ENCODE measurements around the gene SLC7A4.

Gene SLC7A4

DNA sequence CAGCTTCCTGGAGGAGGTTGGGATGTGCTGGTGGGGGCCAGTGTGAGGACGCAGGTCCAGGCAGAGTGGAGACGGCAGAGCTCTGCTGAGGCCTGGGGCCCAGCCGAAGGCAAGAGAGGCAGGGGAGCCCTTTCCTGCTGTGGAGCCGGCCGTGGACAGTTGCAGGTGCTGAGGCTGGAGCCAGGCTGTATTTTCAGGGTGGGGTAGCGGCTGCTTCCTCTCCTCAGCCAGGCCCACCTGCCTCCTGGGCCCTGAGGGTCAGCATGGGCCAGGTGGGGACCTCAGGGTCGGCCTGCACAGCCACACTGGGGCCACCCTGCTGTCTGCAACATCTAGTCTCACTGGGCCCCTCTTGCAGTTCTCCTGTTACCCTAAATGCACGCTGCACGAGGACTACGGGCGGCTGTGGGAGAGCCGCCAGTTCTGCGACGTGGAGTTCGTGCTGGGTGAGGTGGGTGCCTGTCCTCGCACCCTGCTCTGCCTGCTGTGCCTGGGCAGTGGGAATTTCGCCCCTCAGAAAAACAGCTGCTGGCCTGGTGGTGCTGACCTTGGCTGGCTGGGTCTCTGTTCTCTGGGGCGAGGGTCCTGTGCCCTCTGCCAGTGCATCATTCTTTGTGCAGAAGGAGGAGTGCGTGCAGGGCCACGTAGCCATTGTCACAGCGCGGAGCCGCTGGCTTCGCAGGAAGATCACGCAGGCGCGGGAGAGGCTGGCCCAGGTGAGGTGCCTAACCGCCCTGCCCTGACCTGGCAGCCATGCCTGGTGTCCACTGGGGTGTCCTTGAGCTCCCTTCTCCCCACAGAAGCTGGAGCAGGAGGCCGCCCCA is 38.8 kb downstream of the SLC7A4 start:
- Histone ChIP-seq H2AFZ (ENCODE audit: low read length) (no peak overlapping the region), H3K4me3 (ENCODE audit: low read length) (no peak overlapping the region), H3K4me2 (ENCODE audit: low read depth, low read length) (no peak overlapping the region), H3K27ac (ENCODE audit: low read length) (no peak overlapping the region), H3K36me3 (replicated peaks; ENCODE audit: insufficient read depth, low read length) (no peaks in the 10 kb centered on the region), H3K9ac (ENCODE audit: low read length) (no peak overlapping the region), H3K4me1 (ENCODE audit: low read length) (no peaks in the 10 kb centered on the region), H3K27me3 (replicated peaks; ENCODE audit: insufficient read depth, low read length) (no peaks in the 10 kb centered on the region), H3K79me2 (ENCODE audit: low read length) (no peaks in the 10 kb centered on the region), H4K20me1 (ENCODE audit: insufficient read depth, low read length) (no peaks in the 10 kb centered on the region), H3K9me2 (replicated peaks; ENCODE audit: insufficient read depth, low read length) (no peaks in the 10 kb centered on the region), H3F3A (ENCODE audit: insufficient read depth, low read length) (no peaks in the 10 kb centered on the region; the same call in 1 of the 2 replicates), H3K9me3 (replicated peaks; ENCODE audit: insufficient read depth, low read length) (no peaks in the 10 kb centered on the region)
- DNase-seq, result no peak
- no peak for TF ChIP-seq EZH2phosphoT487 (IDR thresholded peaks at IDR 0.05; ENCODE audit: low read length)
- no peak for TF ChIP-seq EZH2 (optimal IDR thresholded peaks at IDR 0.05; ENCODE audit: low read depth, low read length)
- no peak for TF ChIP-seq CTCF (IDR thresholded peaks at IDR 0.05; ENCODE audit: low read length)

DNA sequence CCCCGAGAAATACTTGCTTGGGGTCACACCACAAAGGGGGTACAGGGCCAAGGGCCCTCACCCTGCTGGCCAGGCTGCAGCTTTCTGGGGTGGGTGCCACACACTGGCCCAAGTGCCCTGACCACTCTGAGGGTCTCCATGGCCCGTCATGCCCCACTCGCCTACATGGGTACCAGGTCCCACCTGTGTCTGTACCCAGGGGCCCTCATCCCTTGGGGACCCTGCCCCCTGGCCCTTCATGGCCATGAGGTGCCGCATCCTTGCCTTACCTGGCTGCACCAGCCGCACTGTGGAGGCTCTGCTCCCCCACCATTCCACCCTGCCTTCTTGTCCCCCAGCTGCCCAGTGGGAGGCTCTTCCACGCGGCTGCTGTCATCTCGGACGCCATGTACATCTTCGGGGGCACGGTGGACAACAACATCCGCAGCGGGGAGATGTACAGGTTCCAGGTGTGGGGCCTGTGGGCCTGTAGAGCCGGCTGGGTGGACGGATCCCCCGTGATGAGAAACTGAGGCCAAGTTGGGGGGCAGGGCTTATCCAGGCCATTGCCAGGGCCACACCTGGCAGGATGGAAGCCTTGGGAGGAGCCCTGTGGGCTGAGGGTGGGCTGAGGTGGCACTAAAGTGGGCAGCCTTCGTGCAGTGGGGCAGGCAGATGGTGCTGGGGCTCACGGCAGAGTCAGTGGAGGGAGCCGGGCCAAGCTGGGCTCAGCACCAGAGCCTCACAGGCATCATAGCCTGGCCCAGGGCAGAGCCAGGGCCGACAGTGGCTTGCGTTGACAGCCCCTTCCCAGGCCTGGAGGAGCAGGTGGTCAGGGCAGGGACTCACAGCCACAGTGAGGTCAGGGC is 39.7 kb downstream of the SLC7A4 start:
- H3K9me3 ChIP-seq (replicated peaks; ENCODE audit: insufficient read depth, low read length), result no peaks in the 10 kb centered on the region
- H4K20me1 ChIP-seq (ENCODE audit: insufficient read depth, low read length), result no peaks in the 10 kb centered on the region
- no peaks in the 10 kb centered on the region for H3K27me3 ChIP-seq (replicated peaks; ENCODE audit: insufficient read depth, low read length)
- H3K36me3 ChIP-seq (replicated peaks; ENCODE audit: insufficient read depth, low read length), result no peaks in the 10 kb centered on the region
- no peak overlapping the region for H3K4me2 ChIP-seq (ENCODE audit: low read depth, low read length)
- H3K9me2 ChIP-seq (replicated peaks; ENCODE audit: insufficient read depth, low read length), result no peaks in the 10 kb centered on the region
- H3K79me2 ChIP-seq (ENCODE audit: low read length), result no peaks in the 10 kb centered on the region
- H2AFZ ChIP-seq (ENCODE audit: low read length), result no peak overlapping the region
- H3K9ac ChIP-seq (ENCODE audit: low read length), result no peak overlapping the region
- TF ChIP-seq EZH2 (optimal IDR thresholded peaks at IDR 0.05; ENCODE audit: low read depth, low read length) (no peak), CTCF (IDR thresholded peaks at IDR 0.05; ENCODE audit: low read length) (no peak), EZH2phosphoT487 (IDR thresholded peaks at IDR 0.05; ENCODE audit: low read length) (no peak)
- no peak overlapping the region for H3K27ac ChIP-seq (ENCODE audit: low read length)
- no peaks in the 10 kb centered on the region for H3F3A ChIP-seq (ENCODE audit: insufficient read depth, low read length)
- no peaks in the 10 kb centered on the region for H3K4me1 ChIP-seq (ENCODE audit: low read length)
- no peak overlapping the region for H3K4me3 ChIP-seq (ENCODE audit: low read length)
- DNase-seq, result no peak

GRCh38 chr22:20992056-20992442 is 40.3 kb downstream of the SLC7A4 start:
- H3K36me3 ChIP-seq (replicated peaks; ENCODE audit: insufficient read depth, low read length), result no peaks in the 10 kb centered on the region

More at GRCh38 chr22:20992056-20992442, 40.3 kb downstream of the SLC7A4 start:
- Histone ChIP-seq H3K9me3 (replicated peaks; ENCODE audit: insufficient read depth, low read length) (no peaks in the 10 kb centered on the region), H4K20me1 (ENCODE audit: insufficient read depth, low read length) (no peaks in the 10 kb centered on the region), H3K4me2 (ENCODE audit: low read depth, low read length) (no peak overlapping the region), H3K9ac (ENCODE audit: low read length) (no peak overlapping the region), H3K4me3 (ENCODE audit: low read length) (no peak overlapping the region), H3K79me2 (ENCODE audit: low read length) (no peaks in the 10 kb centered on the region), H3K27ac (ENCODE audit: low read length) (no peak overlapping the region), H3K4me1 (ENCODE audit: low read length) (no peaks in the 10 kb centered on the region), H3F3A (ENCODE audit: insufficient read depth, low read length) (no peaks in the 10 kb centered on the region), H3K9me2 (replicated peaks; ENCODE audit: insufficient read depth, low read length) (no peaks in the 10 kb centered on the region), H2AFZ (ENCODE audit: low read length) (no peak overlapping the region), H3K27me3 (replicated peaks; ENCODE audit: insufficient read depth, low read length) (no peaks in the 10 kb centered on the region)
- DNase-seq, result no peak
- TF ChIP-seq CTCF (IDR thresholded peaks at IDR 0.05; ENCODE audit: low read length) (no peak), EZH2 (optimal IDR thresholded peaks at IDR 0.05; ENCODE audit: low read depth, low read length) (no peak), EZH2phosphoT487 (IDR thresholded peaks at IDR 0.05; ENCODE audit: low read length) (no peak)

All from MM.1S (cell line).